Dendritic cell treated with granulocyte-macrophage colony-stimulating factor and Interleukin-4, amounts not matched to agents 40 ng/mL and 50 ng/mL, for 4 days (primary cell): ENCODE data around the gene ANKAR.
"Not testable (repeated sequence)": the region's sequence is repeated elsewhere in the genome, so short reads cannot be mapped to it uniquely, and the experiment has no call there.

ENCODE experiments used
- H3K27ac Mint-ChIP-seq: one replicate; pipeline ENCODE4 v1.8.0; 2022; ENCODE audit warnings: mild to moderate bottlenecking, mixed read lengths
- H3K27me3 Mint-ChIP-seq: one replicate; pipeline ENCODE4 v1.8.0; 2022; ENCODE audit warnings: mild to moderate bottlenecking, mixed read lengths
- H3K36me3 Mint-ChIP-seq: one replicate; pipeline ENCODE4 v1.8.0; 2022; ENCODE audit warnings: low read depth, mixed read lengths
- H3K4me1 Mint-ChIP-seq: one replicate; pipeline ENCODE4 v1.8.0; 2022; ENCODE audit warnings: low read depth, mixed read lengths
- H3K4me3 Mint-ChIP-seq: one replicate; pipeline ENCODE4 v1.8.0; 2022; ENCODE audit warnings: mild to moderate bottlenecking, moderate library complexity, mixed read lengths
- H3K9me3 Mint-ChIP-seq: one replicate; pipeline ENCODE4 v1.8.0; 2022; ENCODE audit warnings: mixed read lengths
- intact Hi-C: fragments of 100-400 bp; cut with micrococcal nuclease; formaldehyde crosslinking; loops from one replicate; pipeline ENCODE4 v1.15.0; 2022

Gene ANKAR

DNA sequence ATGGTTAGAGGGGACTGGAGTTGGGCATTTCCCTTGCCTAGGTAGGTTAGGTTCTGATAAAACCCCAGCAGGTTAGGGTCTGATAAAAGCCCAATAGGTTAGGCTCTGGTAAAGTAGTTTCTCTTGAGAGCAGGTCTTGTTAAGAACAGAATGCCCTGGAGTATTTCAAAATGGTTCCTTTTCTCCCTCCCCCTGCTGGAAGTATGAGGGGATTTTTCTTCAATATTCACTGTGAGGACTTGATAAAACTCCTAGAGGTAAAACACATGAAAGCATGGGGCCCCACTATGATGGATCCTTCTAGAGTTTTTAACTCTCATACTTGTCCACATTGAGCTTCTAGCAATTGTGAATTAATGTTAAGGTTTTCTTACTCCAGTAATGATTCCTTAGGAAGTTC lies 27.6 kb downstream of the ANKAR start:
- intact Hi-C loops, result no loop called here
- Mint-ChIP-seq H3K9me3 (no peaks in the 10 kb centered on the region), H3K4me3 (no peak overlapping the region), H3K27me3 (no peaks in the 10 kb centered on the region), H3K27ac (no peak overlapping the region), H3K36me3 (no peaks in the 10 kb centered on the region), H3K4me1 (no peaks in the 10 kb centered on the region)

- H3K9me3 Mint-ChIP-seq, result peaks cover 14% of the 10 kb centered on the region
- no peak overlapping the region for H3K4me3 Mint-ChIP-seq
- H3K27ac Mint-ChIP-seq, result no peak overlapping the region
- H3K27me3 Mint-ChIP-seq, result no peaks in the 10 kb centered on the region
- no peaks in the 10 kb centered on the region for H3K4me1 Mint-ChIP-seq
- H3K36me3 Mint-ChIP-seq, result peaks cover 18% of the 10 kb centered on the region
- intact Hi-C loops, result no loop called here
Measured at GRCh38 chr2:189709501-189710221, 35.2 kb downstream of the ANKAR start.

- H3K27me3 Mint-ChIP-seq, H3K4me3 Mint-ChIP-seq, intact Hi-C loops, H3K36me3 Mint-ChIP-seq, H3K4me1 Mint-ChIP-seq, H3K27ac Mint-ChIP-seq: not testable (repeated sequence)
- H3K9me3 Mint-ChIP-seq, result peaks cover 12% of the 10 kb centered on the region
Measured at GRCh38 chr2:189717593-189717992, 43.1 kb downstream of the ANKAR start.

GRCh38 chr2:189719571-189719970 lies 45.1 kb downstream of the ANKAR start:
- H3K4me3 Mint-ChIP-seq, result no peak overlapping the region
- no peaks in the 10 kb centered on the region for H3K27me3 Mint-ChIP-seq
- H3K36me3 Mint-ChIP-seq, result no peaks in the 10 kb centered on the region
- intact Hi-C loops, result no loop called here
- H3K9me3 Mint-ChIP-seq, result no peaks in the 10 kb centered on the region
- H3K4me1 Mint-ChIP-seq, result peaks cover 9% of the 10 kb centered on the region
- no peak overlapping the region for H3K27ac Mint-ChIP-seq

- intact Hi-C loops, result no loop called here
- no peaks in the 10 kb centered on the region for H3K27me3 Mint-ChIP-seq
- H3K36me3 Mint-ChIP-seq, result no peaks in the 10 kb centered on the region
- H3K4me3 Mint-ChIP-seq, result no peak overlapping the region
- H3K27ac Mint-ChIP-seq, result no peak overlapping the region
- H3K9me3 Mint-ChIP-seq, result no peaks in the 10 kb centered on the region
- peaks cover 9% of the 10 kb centered on the region for H3K4me1 Mint-ChIP-seq
Measured at GRCh38 chr2:189723192-189723591, 48.7 kb downstream of the ANKAR start.
